Adrenal gland (tissue), 5 donors: Measurements from ENCODE around the gene MAGI2.

Source experiments
- POLR2A ChIP-seq, 2 donors: fragments of 450-650 bp; IDR thresholded peaks; one replicate each; pipeline ENCODE4 v1.6.1; 2017; ENCODE audit warnings: antibody characterized with exemption in 2 of 2, mild to moderate bottlenecking in 2 of 2, moderate library complexity in 1 of 2
- TF ChIP-seq, protein P1 (sequence below), 6 experiments: fragments of 450-650 bp in 4 of 6; fragments of 200-600 bp in 2 of 6; sonication (generic) in 1 of 6; IDR thresholded peaks; 1 replicate in 5 of 6; 2 replicates in 1 of 6; pipeline versions ENCODE4 v1.5.1 to v1.8.0; 2016 to 2021; ENCODE audit warnings: antibody characterized with exemption in 6 of 6, mild to moderate bottlenecking in 2 of 6, moderate library complexity in 1 of 6
- donor health status: DM: no; HTN: no; CAD: no.

DNA sequence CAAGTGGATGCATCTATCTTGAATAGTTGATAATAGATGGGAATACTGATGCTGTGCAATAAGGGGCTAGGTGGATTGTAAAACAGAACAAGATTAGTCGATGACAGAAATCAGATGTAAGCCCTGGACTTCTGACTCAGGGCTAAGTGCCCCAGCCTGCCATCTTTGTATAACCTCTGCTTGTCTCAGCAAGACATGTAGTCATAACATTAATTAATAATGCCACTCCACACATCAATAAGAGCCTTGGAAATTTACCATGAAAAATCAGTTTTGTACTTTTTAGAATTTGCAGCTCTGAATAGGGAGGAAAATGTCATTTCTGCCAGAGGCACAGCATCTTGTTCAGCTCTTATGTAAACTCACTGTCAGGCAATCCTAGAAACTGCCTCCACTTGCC, 1125.7 kb downstream of the MAGI2 start:
- TF ChIP-seq, protein P1, sequence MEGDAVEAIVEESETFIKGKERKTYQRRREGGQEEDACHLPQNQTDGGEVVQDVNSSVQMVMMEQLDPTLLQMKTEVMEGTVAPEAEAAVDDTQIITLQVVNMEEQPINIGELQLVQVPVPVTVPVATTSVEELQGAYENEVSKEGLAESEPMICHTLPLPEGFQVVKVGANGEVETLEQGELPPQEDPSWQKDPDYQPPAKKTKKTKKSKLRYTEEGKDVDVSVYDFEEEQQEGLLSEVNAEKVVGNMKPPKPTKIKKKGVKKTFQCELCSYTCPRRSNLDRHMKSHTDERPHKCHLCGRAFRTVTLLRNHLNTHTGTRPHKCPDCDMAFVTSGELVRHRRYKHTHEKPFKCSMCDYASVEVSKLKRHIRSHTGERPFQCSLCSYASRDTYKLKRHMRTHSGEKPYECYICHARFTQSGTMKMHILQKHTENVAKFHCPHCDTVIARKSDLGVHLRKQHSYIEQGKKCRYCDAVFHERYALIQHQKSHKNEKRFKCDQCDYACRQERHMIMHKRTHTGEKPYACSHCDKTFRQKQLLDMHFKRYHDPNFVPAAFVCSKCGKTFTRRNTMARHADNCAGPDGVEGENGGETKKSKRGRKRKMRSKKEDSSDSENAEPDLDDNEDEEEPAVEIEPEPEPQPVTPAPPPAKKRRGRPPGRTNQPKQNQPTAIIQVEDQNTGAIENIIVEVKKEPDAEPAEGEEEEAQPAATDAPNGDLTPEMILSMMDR (IDR thresholded peaks at IDR 0.05), result no peak
- no peak for TF ChIP-seq POLR2A (IDR thresholded peaks at IDR 0.05)
